Neural progenitor cell (in vitro differentiated cells): ENCODE measurements around the gene MEOX1.

ENCODE experiments used
- CTCF ChIP-seq: fragments of 200-600 bp; sonication (generic); IDR thresholded peaks from 2 replicates; pipeline ENCODE4 v1.5.1; 2017; ENCODE audit warnings: antibody characterized with exemption, mild to moderate bottlenecking
- EZH2 ChIP-seq: fragments of 200-600 bp; sonication (generic); IDR thresholded peaks from 2 replicates; pipeline ENCODE4 v1.6.1; 2017; ENCODE audit warnings: antibody characterized with exemption, mild to moderate bottlenecking, moderate library complexity
- EZH2phosphoT487 ChIP-seq: fragments of 200-600 bp; sonication (generic); IDR thresholded peaks from 2 replicates; pipeline ENCODE4 v1.6.1; 2017; ENCODE audit warnings: antibody characterized with exemption

- TF ChIP-seq CTCF, result no peak
- TF ChIP-seq EZH2, result no peak
- TF ChIP-seq EZH2phosphoT487, result no peak
Observed at GRCh38 chr17:43669971-43670644, 8.4 kb upstream of the MEOX1 start.
